ENCODE data around the gene GPR135.
A peak's percentile ranks its signal among the peaks of the same experiment; 100 is the strongest.

GPR135 gene

GRCh38 chr14:59463787-59464485, 1.2 kb downstream of the GPR135 start:
- POLR2A ChIA-PET, result no interaction called here
- H3K4me3 ChIP-seq (ENCODE audit: low read depth, low read length), result peak overlapping the region; percentile 55

DNA sequence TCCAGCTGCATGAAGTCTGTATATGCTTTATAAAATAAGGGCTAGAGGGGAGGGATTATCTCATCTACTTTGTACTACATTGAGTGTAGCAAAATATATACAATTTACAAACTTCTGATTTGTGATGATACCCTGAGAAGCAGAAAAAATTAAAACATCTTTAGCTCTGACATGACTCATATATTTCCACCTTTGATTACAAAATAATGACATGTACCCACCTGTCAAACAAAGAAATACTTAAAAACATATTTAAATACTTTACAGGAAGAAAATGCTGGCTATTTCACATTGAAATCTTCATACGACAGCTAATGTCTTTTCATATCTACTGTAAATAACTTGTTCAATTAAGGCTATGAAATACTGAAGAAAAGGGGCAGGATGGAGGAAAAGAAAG, 3.3 kb downstream of the GPR135 start:
- CTCF ChIA-PET, result interaction anchor here (1.0 kb wide), 1 partner anchor 22 kb away, joined by 3 read pairs; the partner anchor contains the start of genes JKAMP and L3HYPDH
- POLR2A ChIA-PET, result no interaction called here
- DNase-seq (ENCODE audit: low read depth, low spot score), result no peak
- TF ChIP-seq, protein P1, sequence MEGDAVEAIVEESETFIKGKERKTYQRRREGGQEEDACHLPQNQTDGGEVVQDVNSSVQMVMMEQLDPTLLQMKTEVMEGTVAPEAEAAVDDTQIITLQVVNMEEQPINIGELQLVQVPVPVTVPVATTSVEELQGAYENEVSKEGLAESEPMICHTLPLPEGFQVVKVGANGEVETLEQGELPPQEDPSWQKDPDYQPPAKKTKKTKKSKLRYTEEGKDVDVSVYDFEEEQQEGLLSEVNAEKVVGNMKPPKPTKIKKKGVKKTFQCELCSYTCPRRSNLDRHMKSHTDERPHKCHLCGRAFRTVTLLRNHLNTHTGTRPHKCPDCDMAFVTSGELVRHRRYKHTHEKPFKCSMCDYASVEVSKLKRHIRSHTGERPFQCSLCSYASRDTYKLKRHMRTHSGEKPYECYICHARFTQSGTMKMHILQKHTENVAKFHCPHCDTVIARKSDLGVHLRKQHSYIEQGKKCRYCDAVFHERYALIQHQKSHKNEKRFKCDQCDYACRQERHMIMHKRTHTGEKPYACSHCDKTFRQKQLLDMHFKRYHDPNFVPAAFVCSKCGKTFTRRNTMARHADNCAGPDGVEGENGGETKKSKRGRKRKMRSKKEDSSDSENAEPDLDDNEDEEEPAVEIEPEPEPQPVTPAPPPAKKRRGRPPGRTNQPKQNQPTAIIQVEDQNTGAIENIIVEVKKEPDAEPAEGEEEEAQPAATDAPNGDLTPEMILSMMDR (IDR thresholded peaks at IDR 0.05; ENCODE audit: insufficient read depth, low read length, missing control alignments), result no peak
- H3K4me3 ChIP-seq (ENCODE audit: low read depth, low read length), result no peak overlapping the region

More at GRCh38 chr14:59463787-59464485, 1.2 kb downstream of the GPR135 start:
- CTCF ChIA-PET, result interaction anchor here (0.7 to 1.6 kb wide), 6 partner anchors 8 to 436 kb away, joined by 3 to 5 read pairs (median 4); partner anchors contain the start of genes JKAMP and L3HYPDH
- DNase-seq (ENCODE audit: low read depth, low spot score), result no peak
- TF ChIP-seq, protein P1 (IDR thresholded peaks at IDR 0.05; ENCODE audit: insufficient read depth, low read length, missing control alignments), result no peak

DNA sequence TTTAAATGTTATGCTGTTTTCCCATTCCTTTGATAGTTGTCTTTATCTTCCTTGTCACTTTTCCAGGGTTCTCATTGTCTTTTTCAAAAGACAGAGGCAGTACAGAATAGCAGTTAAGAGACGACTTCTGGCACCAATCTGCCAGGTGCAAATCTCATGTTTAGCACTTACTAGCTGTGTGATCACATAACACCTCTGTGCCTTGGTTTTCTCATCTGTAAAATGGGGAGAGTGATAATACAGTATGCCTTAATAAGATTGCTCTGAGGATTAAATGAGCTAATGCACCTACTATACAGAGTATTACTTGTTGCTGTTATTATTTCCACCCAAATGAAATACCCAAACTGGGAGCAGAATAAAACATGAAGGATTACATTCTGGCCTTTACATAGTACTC, 4.8 kb downstream of the GPR135 start:
- ChIA-PET POLR2A (no interaction called here), CTCF (interaction anchor here (1.0 kb wide), 1 partner anchor 13 kb away, joined by 3 read pairs; no protein-coding TSS in a partner anchor)

DNA sequence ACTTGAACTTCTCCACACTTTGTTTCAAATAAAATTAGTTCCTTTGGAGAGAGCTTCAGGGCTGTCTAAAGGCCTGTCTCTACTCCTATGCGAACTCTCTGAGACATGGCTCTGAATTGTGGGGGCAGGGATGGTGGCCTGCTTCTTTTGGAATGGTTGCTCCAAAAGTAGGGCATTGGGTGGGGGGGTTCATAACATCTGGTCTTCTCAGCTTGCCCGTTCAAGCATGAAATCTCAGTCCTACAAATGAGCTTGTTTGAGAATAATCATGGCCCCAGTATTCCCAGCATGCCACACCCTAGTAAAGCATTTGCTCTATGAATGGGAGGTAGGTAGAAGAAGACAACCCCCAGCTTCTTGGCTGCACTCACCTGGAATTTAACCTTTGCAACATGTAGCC, 6.7 kb downstream of the GPR135 start:
- ChIA-PET POLR2A (no interaction called here), CTCF (interaction anchor here (1.6 kb wide), 1 partner anchor 7 kb away, joined by 5 read pairs; no protein-coding TSS in a partner anchor)
- TF ChIP-seq, protein P1 (IDR thresholded peaks at IDR 0.05; ENCODE audit: insufficient read depth, low read length, missing control alignments), result no peak
- H3K4me3 ChIP-seq (ENCODE audit: low read depth, low read length), result no peak overlapping the region
- no peak for DNase-seq (ENCODE audit: low read depth, low spot score)

More for the DNA sequence above, 4.8 kb downstream of the GPR135 start:
- no peak overlapping the region for H3K4me3 ChIP-seq (ENCODE audit: low read depth, low read length)
- DNase-seq (ENCODE audit: low read depth, low spot score), result no peak
- TF ChIP-seq, protein P1 (IDR thresholded peaks at IDR 0.05; ENCODE audit: insufficient read depth, low read length, missing control alignments), result no peak

GRCh38 chr14:59455411-59455810, 9.8 kb downstream of the GPR135 start:
- POLR2A ChIA-PET, result interaction anchor here (1.1 kb wide), 1 partner anchor 27 kb away, joined by 3 read pairs; no protein-coding TSS in a partner anchor

More at GRCh38 chr14:59455411-59455810, 9.8 kb downstream of the GPR135 start:
- no peak for DNase-seq (ENCODE audit: low read depth, low spot score)
- CTCF ChIA-PET, result interaction anchor here (0.7 to 1.4 kb wide), 4 partner anchors 9 to 331 kb away, joined by 3 to 5 read pairs (median 4); partner anchors contain the start of genes JKAMP and L3HYPDH
- TF ChIP-seq, protein P1 (IDR thresholded peaks at IDR 0.05; ENCODE audit: insufficient read depth, low read length, missing control alignments), result no peak
- H3K4me3 ChIP-seq (ENCODE audit: low read depth, low read length), result no peak overlapping the region
